ENCODE results near the gene ACER3.
A peak's percentile ranks its signal among the peaks of the same experiment; 100 is the strongest.

The ACER3 gene

GRCh38 chr11:77062924-77063323, 202.2 kb downstream of the ACER3 start:
- TF ChIP-seq, protein P1, sequence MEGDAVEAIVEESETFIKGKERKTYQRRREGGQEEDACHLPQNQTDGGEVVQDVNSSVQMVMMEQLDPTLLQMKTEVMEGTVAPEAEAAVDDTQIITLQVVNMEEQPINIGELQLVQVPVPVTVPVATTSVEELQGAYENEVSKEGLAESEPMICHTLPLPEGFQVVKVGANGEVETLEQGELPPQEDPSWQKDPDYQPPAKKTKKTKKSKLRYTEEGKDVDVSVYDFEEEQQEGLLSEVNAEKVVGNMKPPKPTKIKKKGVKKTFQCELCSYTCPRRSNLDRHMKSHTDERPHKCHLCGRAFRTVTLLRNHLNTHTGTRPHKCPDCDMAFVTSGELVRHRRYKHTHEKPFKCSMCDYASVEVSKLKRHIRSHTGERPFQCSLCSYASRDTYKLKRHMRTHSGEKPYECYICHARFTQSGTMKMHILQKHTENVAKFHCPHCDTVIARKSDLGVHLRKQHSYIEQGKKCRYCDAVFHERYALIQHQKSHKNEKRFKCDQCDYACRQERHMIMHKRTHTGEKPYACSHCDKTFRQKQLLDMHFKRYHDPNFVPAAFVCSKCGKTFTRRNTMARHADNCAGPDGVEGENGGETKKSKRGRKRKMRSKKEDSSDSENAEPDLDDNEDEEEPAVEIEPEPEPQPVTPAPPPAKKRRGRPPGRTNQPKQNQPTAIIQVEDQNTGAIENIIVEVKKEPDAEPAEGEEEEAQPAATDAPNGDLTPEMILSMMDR (IDR thresholded peaks at IDR 0.05; ENCODE audit: low read depth, low read length) = no peak
- H3K4me3 ChIP-seq (replicated peaks in 1 of 2; ENCODE audit: low read depth in 2 of 2, low read length in 2 of 2) = no peak overlapping the region
- no peak for DNase-seq (ENCODE audit: low read depth in 2 of 2)

DNA sequence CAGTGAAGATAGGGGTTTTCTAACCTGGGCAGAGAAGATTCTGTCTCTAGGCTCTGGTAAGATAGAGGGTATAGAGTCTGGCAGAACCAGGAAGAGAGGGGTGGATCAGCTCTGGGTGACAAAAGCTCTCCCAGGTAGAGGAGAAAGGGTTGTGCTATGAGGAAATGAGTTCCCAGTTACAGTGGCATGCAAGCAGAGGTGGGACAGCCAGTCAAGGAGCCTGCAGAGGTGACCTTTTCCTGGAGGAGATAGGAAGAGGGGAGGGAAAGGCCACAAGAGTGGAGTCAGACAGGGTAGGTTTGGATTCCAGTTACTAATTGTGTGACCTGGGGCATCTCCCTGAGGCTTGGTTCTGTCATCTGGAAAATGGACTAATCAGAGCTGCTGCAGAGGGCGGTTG, 202.7 kb downstream of the ACER3 start:
- no peak overlapping the region for H3K4me3 ChIP-seq (replicated peaks in 1 of 2; ENCODE audit: low read depth in 2 of 2, low read length in 2 of 2)
- no peak for DNase-seq (ENCODE audit: low read depth in 2 of 2)
- TF ChIP-seq, protein P1 (IDR thresholded peaks at IDR 0.05; ENCODE audit: low read depth, low read length) = no peak

GRCh38 chr11:77063861-77064260, 203.1 kb downstream of the ACER3 start:
- TF ChIP-seq, protein P1 (IDR thresholded peaks at IDR 0.05; ENCODE audit: low read depth, low read length) = no peak
- H3K4me3 ChIP-seq (replicated peaks in 1 of 2; ENCODE audit: low read depth in 2 of 2, low read length in 2 of 2) = no peak overlapping the region
- DNase-seq (ENCODE audit: low read depth in 2 of 2) = no peak

- H3K4me3 ChIP-seq (replicated peaks in 1 of 2; ENCODE audit: low read depth in 2 of 2, low read length in 2 of 2) = no peak overlapping the region
- DNase-seq (ENCODE audit: low read depth in 2 of 2) = no peak
- TF ChIP-seq, protein P1 (IDR thresholded peaks at IDR 0.05; ENCODE audit: low read depth, low read length) = no peak
Observed at GRCh38 chr11:77064648-77065217, 204.0 kb downstream of the ACER3 start.

DNA sequence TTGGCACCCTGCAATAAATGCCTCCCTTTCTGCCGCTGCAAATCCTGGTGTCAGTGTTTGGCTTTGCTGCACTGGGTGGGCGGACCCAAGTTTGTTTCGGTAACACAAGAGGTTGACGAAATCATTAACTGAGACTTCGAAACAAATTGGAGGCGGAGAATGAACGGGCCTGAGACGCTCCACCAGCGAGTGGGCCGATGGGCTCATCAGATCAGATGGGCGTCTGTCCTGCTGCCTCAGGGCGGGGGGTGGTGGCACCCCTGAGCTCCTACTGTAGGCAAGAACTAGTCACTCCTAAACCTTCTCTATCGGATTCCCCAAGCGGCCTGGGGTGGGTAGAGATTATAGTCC, 205.1 kb downstream of the ACER3 start:
- TF ChIP-seq, protein P1 (IDR thresholded peaks at IDR 0.05; ENCODE audit: low read depth, low read length) = no peak
- DNase-seq (ENCODE audit: low read depth in 2 of 2) = peak; percentile 62 to 78
- peak overlapping the region; percentile 47 to 66 for H3K4me3 ChIP-seq (replicated peaks in 1 of 2; ENCODE audit: low read depth in 2 of 2, low read length in 2 of 2)

DNA sequence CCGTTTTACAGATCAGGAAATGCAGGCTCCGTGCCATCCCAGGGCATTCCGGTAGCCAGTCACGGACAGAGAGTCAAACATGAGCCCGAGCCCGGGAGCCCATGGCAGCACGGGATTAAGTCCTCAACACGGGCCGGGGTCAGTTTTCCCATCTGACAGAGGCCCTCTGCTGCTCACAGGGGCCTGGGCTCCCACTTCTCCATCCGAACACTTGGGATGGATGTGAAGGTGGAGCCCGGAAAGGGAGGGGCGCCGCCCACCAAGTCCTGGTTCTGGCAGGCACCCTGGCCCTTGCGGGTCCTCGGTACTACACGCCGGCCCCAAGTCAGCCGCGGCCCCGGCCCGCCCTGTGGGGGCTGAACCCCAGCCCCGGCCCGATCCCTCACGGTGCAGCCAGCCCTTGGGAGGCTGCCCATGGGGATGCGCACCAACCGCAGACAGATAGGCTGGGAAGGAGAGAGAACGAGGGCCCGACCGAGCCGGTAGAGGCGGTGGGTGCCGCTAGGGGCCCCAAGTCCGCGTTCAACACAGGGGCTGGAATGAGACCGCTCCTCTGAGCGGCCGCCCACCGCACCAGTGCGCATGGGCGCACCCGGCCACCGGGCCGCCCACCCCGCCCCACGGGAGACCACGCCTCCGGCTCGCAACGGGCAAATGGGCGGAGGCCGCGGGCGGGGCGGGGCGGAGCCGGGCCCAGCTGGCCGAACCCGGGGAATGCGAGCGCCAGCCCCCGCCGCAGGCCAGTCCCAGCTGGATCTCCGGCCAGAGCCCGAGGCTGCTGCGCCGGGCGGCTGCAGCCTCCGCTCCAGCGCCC, 205.7 kb downstream of the ACER3 start, which contains the start of gene CAPN5:
TSS of gene CAPN5 (plus strand) at position 743 of the 814 bp plus-strand sequence. CDS start 17,916 bp downstream, outside the sequence.
- TF ChIP-seq, protein P1 (IDR thresholded peaks at IDR 0.05; ENCODE audit: low read depth, low read length) = peak; percentile 23
- DNase-seq (ENCODE audit: low read depth in 2 of 2) = peak; percentile 88 to 96

More for the DNA sequence above, 205.7 kb downstream of the ACER3 start, which contains the start of gene CAPN5:
- H3K4me3 ChIP-seq (replicated peaks in 1 of 2; ENCODE audit: low read depth in 2 of 2, low read length in 2 of 2) = peak within 1 kb of the TSS; percentile 66
